ENCODE data around the gene S100A3. TPM values are rescaled to one million over a fixed set of nuclear protein-coding genes. Genes with fewer than 3 reads are reported as not detected.
A peak's percentile ranks its signal among the peaks of the same experiment; 100 is the strongest.

The S100A3 gene
- total RNA-seq, 1 donor from 2014 or later, result not detected

DNA sequence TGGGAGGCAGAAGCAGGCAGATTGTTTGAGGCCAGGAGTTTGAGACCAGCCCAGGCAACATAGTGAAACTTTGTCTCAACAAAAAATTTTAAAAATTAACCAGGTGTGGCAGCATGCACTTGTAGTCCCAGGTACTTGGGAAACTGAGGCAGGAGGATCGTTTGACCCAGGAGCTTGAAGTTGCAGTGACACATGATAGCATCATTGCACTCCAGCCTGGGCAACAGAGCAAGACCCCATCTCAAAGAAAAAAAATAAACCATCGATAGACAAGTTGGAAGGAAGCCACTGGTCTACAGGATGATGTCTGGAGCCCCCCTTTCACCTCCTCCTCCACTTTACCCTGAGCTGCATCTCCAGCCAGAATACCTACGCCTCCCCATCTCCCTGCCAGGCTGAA is 29.8 kb downstream of the S100A3 start:
- TF ChIP-seq, protein P1, sequence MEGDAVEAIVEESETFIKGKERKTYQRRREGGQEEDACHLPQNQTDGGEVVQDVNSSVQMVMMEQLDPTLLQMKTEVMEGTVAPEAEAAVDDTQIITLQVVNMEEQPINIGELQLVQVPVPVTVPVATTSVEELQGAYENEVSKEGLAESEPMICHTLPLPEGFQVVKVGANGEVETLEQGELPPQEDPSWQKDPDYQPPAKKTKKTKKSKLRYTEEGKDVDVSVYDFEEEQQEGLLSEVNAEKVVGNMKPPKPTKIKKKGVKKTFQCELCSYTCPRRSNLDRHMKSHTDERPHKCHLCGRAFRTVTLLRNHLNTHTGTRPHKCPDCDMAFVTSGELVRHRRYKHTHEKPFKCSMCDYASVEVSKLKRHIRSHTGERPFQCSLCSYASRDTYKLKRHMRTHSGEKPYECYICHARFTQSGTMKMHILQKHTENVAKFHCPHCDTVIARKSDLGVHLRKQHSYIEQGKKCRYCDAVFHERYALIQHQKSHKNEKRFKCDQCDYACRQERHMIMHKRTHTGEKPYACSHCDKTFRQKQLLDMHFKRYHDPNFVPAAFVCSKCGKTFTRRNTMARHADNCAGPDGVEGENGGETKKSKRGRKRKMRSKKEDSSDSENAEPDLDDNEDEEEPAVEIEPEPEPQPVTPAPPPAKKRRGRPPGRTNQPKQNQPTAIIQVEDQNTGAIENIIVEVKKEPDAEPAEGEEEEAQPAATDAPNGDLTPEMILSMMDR (conservative IDR thresholded peaks at IDR 0.05), result no peak
- DNase-seq (ENCODE audit: low read depth, low spot score), result no peak
- Mint-ChIP-seq H3K27ac (ENCODE audit: unreplicated experiment) (no peak overlapping the region), H3K36me3 (ENCODE audit: low read depth) (no peaks in the 10 kb centered on the region), H3K9me3 (no peaks in the 10 kb centered on the region), H3K4me1 (peaks cover 8% of the 10 kb centered on the region), H3K27me3 (ENCODE audit: low read depth) (no peaks in the 10 kb centered on the region), H3K4me3 (no peak overlapping the region)

DNA sequence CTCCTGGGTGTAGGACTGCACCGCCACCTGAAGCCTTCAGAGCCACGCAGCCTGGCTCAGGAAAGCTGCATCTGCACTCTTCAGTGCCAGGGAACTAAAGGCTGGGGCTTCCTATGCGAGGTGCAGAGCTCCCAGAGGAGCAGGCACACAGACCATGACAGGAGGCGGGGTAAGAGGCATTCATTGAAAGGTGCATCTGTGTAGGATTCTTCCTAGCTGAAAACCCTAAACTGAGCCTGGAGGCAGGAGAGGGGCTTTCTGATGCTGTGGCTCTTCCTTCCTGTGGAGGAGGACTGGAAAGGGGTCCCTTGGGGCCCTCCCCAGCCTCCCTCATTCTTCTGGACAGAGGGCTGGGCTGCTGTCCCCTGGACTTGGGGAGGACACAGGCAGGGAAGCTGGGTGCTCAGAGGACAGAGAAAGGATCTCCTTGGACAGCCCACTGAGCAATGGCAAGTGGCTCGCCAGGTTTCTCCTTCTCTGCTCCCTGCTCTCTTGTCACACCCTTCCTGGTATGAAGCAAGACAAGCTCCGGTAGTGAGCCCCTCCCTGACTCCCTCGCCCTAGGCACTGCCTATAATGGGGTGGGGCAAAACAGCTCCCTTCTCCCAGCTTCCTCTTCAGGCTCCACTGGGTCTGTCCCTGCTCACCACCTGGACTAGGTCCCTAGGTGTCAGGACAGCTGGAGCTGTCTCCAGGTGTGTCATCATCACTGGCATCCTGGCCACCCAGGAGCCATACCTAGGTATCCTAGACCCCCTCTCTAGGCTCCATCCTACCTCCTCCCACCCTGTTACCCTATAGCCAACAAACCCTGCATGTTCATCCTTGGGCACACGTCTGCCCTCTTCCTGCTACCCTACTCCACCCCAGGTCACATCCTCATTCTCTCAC is 33.3 kb downstream of the S100A3 start:
- Mint-ChIP-seq H3K27ac (ENCODE audit: unreplicated experiment) (peak overlapping the region; percentile 83), H3K4me1 (peaks cover 13% of the 10 kb centered on the region), H3K27me3 (ENCODE audit: low read depth) (no peaks in the 10 kb centered on the region), H3K36me3 (ENCODE audit: low read depth) (no peaks in the 10 kb centered on the region), H3K9me3 (no peaks in the 10 kb centered on the region), H3K4me3 (no peak overlapping the region)
- TF ChIP-seq, protein P1 (conservative IDR thresholded peaks at IDR 0.05), result no peak
- DNase-seq (ENCODE audit: low read depth, low spot score), result no peak

DNA sequence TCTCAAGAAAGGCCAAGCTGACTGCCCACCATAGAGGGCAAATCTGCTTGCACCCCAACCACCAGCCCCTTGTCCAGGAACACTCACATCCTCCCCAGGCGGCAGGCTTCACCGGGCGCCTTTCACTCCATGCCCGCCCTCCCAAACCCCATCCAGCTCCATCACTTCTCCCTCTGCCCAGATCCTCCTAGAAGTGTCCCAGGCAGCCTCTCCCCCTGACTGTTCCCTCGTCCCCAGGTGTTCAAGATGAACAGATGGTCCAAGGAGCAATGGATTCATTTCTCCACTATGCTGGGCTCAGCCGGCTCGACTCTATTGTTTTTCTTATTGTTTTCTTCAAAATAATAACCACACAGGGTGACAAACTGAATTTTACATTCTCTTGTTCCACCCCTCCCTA is 35.4 kb downstream of the S100A3 start:
- H3K36me3 Mint-ChIP-seq (ENCODE audit: low read depth), result no peaks in the 10 kb centered on the region
- no peaks in the 10 kb centered on the region for H3K9me3 Mint-ChIP-seq
- TF ChIP-seq, protein P1 (conservative IDR thresholded peaks at IDR 0.05), result no peak
- no peaks in the 10 kb centered on the region for H3K27me3 Mint-ChIP-seq (ENCODE audit: low read depth)
- peaks cover 9% of the 10 kb centered on the region for H3K4me1 Mint-ChIP-seq
- no peak for DNase-seq (ENCODE audit: low read depth, low spot score)
- no peak overlapping the region for H3K4me3 Mint-ChIP-seq
- H3K27ac Mint-ChIP-seq (ENCODE audit: unreplicated experiment), result peak overlapping the region; percentile 89

DNA sequence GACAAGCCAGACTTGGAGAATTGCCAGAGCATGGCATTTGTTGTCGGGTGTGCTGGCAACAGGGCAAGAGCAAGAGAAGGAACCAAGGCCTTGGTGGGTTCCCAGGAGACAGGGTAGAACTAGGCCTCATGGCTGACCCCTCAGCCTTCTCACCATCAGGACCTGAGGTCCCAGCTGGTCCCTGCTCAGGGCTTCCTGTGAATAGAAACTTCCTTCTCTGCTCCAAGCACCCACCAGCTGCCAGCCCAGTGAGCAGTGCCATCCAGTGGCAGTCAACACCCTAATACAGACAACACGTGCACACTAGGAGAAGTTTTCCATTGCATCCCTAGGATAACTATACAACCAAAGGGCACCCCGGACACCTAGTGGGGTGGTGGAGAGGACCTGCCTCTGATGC is 36.0 kb downstream of the S100A3 start:
- Mint-ChIP-seq H3K9me3 (no peaks in the 10 kb centered on the region), H3K27ac (ENCODE audit: unreplicated experiment) (no peak overlapping the region), H3K36me3 (ENCODE audit: low read depth) (no peaks in the 10 kb centered on the region), H3K27me3 (ENCODE audit: low read depth) (no peaks in the 10 kb centered on the region), H3K4me3 (no peak overlapping the region), H3K4me1 (peaks cover 6% of the 10 kb centered on the region)
- DNase-seq (ENCODE audit: low read depth, low spot score), result no peak
- TF ChIP-seq, protein P1 (conservative IDR thresholded peaks at IDR 0.05), result no peak

DNA sequence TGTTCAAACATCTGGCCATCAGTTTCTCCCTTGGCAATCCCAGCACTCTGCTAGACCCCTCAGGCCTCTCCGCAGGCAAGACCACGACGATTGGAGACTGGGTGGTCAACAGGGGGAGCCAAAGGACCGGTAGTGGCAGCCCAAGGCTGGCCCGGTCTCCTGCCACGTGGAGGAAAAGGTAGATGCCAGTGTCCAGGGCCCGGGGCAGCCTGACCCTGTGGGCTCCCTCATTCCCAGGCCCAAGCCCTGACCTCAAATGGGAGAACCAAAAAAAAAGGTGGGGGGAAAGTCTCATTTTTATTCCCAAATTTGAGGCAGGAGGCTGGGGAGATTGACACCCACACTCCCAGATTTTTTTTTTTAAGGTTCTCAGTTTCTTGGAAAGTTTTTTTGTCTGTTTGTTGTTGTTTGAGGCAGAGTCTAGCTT is 38.1 kb downstream of the S100A3 start:
- DNase-seq (ENCODE audit: low read depth, low spot score), result peak; percentile 90
- peaks cover 6% of the 10 kb centered on the region for H3K4me1 Mint-ChIP-seq
- TF ChIP-seq, protein P1 (conservative IDR thresholded peaks at IDR 0.05), result peak; percentile 92
- H3K9me3 Mint-ChIP-seq, result no peaks in the 10 kb centered on the region
- no peaks in the 10 kb centered on the region for H3K36me3 Mint-ChIP-seq (ENCODE audit: low read depth)
- no peak overlapping the region for H3K27ac Mint-ChIP-seq (ENCODE audit: unreplicated experiment)
- no peaks in the 10 kb centered on the region for H3K27me3 Mint-ChIP-seq (ENCODE audit: low read depth)
- H3K4me3 Mint-ChIP-seq, result no peak overlapping the region

Data from neural crest cell (in vitro differentiated cells).